Stimulated activated CD4-positive, alpha-beta T cell treated with anti-CD3 and anti-CD28 coated beads, Interleukin-1b, Interleukin-23, amount 100 ng/mL, for 48 hours (primary cell): ENCODE measurements around the gene PFN1.

Source experiments
- DNase-seq: peaks from one replicate; pipeline ENCODE4 v3.0.0-alpha.2; 2020

Gene PFN1

DNA sequence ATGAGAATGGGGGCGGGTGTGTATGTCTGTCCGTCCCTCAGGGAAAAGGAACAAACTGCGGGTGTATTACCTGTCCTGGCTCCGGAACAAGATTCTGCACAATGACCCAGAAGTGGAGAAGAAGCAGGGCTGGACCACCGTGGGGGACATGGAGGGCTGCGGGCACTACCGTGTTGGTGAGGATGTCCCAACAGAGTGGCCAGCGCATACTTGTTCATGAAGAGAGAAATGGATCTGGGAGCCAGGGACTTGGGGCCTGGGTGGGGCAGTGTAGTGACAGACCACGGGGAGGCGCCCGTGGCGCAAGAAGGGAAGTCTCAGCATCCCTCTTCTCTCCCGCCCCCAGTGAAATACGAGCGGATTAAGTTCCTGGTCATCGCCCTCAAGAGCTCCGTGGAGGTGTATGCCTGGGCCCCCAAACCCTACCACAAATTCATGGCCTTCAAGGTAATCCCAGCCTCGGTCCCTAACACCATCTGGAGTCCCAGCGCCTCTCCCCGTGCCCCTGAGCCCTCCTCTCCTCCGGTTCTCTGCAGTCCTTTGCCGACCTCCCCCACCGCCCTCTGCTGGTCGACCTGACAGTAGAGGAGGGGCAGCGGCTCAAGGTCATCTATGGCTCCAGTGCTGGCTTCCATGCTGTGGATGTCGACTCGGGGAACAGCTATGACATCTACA lies 52.5 kb downstream of the PFN1 start:
- no peak for DNase-seq
